Liver (tissue), 9 donors: ENCODE measurements around the gene CLCN7. TPM values are rescaled to one million over a fixed set of nuclear protein-coding genes. Genes with fewer than 3 reads are reported as not detected.

Experiments
- DNase-seq: peaks from one replicate; pipeline ENCODE4 v3.0.0-alpha.2; 2017; ENCODE audit warnings: low spot score
- H3K27ac ChIP-seq, 2 donors: one replicate each; pipeline ENCODE4 v1.7.0; 2013; ENCODE audit warnings: inconsistent platforms in 2 of 2, low read length in 2 of 2, control low read depth in 1 of 2, low read depth in 1 of 2, mild to moderate bottlenecking in 1 of 2
- H3K27me3 ChIP-seq, 4 donors: one replicate each; pipeline versions ENCODE4 v1.6.1 to v1.7.0; 2013; ENCODE audit warnings: low read length in 3 of 4, inconsistent platforms in 1 of 4, mild to moderate bottlenecking in 1 of 4, moderate library complexity in 1 of 4; ENCODE audit not compliant: control insufficient read depth in 4 of 4, insufficient read depth in 4 of 4
- H3K36me3 ChIP-seq, 4 donors: one replicate each; pipeline versions ENCODE4 v1.6.1 to v1.7.0; 2013; ENCODE audit warnings: low read length in 3 of 4, mild to moderate bottlenecking in 3 of 4, low read depth in 1 of 4, moderate library complexity in 1 of 4; ENCODE audit not compliant: control insufficient read depth in 4 of 4, insufficient read depth in 3 of 4
- H3K4me1 ChIP-seq, 4 donors: one replicate each; pipeline versions ENCODE4 v1.6.1 to v1.7.0; 2013; ENCODE audit warnings: low read length in 3 of 4, mild to moderate bottlenecking in 3 of 4, moderate library complexity in 1 of 4; ENCODE audit not compliant: control insufficient read depth in 4 of 4, insufficient read depth in 4 of 4
- H3K4me3 ChIP-seq, 3 donors: one replicate each; pipeline versions ENCODE4 v1.6.1 to v1.7.0; 2013; ENCODE audit warnings: low read length in 3 of 3, control low read depth in 1 of 3, low read depth in 1 of 3, mild to moderate bottlenecking in 1 of 3
- H3K9ac ChIP-seq, 2 donors: one replicate each; pipeline ENCODE4 v1.7.0; 2013; ENCODE audit warnings: low read length in 2 of 2, mild to moderate bottlenecking in 2 of 2, moderate library complexity in 2 of 2, control low read depth in 1 of 2, low read depth in 1 of 2
- H3K9me3 ChIP-seq, 4 donors: one replicate each; pipeline versions ENCODE4 v1.6.1 to v1.7.0; 2013; ENCODE audit warnings: low read length in 3 of 4; ENCODE audit not compliant: control insufficient read depth in 4 of 4
- FOXA1 ChIP-seq: IDR thresholded peaks from 2 replicates; pipeline ENCODE4 v1.6.1; 2016; ENCODE audit warnings: antibody characterized with exemption
- FOXA2 ChIP-seq: IDR thresholded peaks from 2 replicates; pipeline ENCODE4 v1.6.1; 2016; ENCODE audit warnings: antibody characterized with exemption
- GABPA ChIP-seq, 2 donors: IDR thresholded peaks in 1 of 2; conservative IDR thresholded peaks in 1 of 2; 2 replicates each; pipeline ENCODE4 v1.6.1; 2016; ENCODE audit warnings: antibody characterized with exemption in 2 of 2, mild to moderate bottlenecking in 1 of 2, moderate library complexity in 1 of 2
- HNF4A ChIP-seq, 2 donors: conservative IDR thresholded peaks; 2 replicates each; pipeline ENCODE4 v1.6.1; 2016; ENCODE audit warnings: antibody characterized with exemption in 2 of 2, mild to moderate bottlenecking in 2 of 2
- HNF4G ChIP-seq: IDR thresholded peaks from 2 replicates; pipeline ENCODE4 v1.6.1; 2016; ENCODE audit warnings: antibody characterized with exemption
- JUND ChIP-seq, 2 donors: IDR thresholded peaks; 2 replicates each; pipeline ENCODE4 v1.6.1; 2016; ENCODE audit warnings: antibody characterized with exemption in 2 of 2
- NR2F2 ChIP-seq: IDR thresholded peaks from 2 replicates; pipeline ENCODE4 v1.6.1; 2016; ENCODE audit warnings: antibody characterized with exemption
- RAD21 ChIP-seq, 2 donors: IDR thresholded peaks; 2 replicates each; pipeline ENCODE4 v1.6.1; 2016; ENCODE audit warnings: antibody characterized with exemption in 2 of 2, mild to moderate bottlenecking in 2 of 2
- REST ChIP-seq: IDR thresholded peaks from 2 replicates; pipeline ENCODE4 v1.6.1; 2016; ENCODE audit warnings: antibody characterized with exemption, mild to moderate bottlenecking
- RXRA ChIP-seq, 2 donors: IDR thresholded peaks; 2 replicates each; pipeline ENCODE4 v1.6.1; 2017 to 2018; ENCODE audit warnings: antibody characterized with exemption in 2 of 2, mild to moderate bottlenecking in 1 of 2
- SP1 ChIP-seq: IDR thresholded peaks from 2 replicates; pipeline ENCODE4 v1.6.1; 2018; ENCODE audit warnings: antibody characterized with exemption, mild to moderate bottlenecking
- WGBS: extraction: QIAGEN DNeasy Blood & Tissue Kit; methylation state at CpG from one replicate; pipeline ENCODE4 v1.1.7; 2013; 5-methylcytosine and 5-hydroxymethylcytosine counted together
- polyA plus RNA-seq, 2 donors: library from polyadenylated mRNA; stranded (reverse) in 1 of 2; unstranded in 1 of 2; fragments of 200-250 nt in 1 of 2; fragments of >200 nt in 1 of 2; fragmentation: Nextera tagmentation in 1 of 2; extraction: Ambion mirVana in 1 of 2; gene quantifications; one replicate each; pipeline versions ENCODE4 v1.2.1 to v1.2.3, GENCODE V29; 2013 to 2015
- total RNA-seq, 2 donors: library from RNA; depleted of rRNA; stranded (reverse); fragments of >200 nt; gene quantifications; one replicate each; pipeline ENCODE4 v1.2.3, GENCODE V29; 2014
- TF ChIP-seq, protein P1 (sequence below): IDR thresholded peaks from 2 replicates; pipeline ENCODE4 v1.6.1; 2016; ENCODE audit warnings: antibody characterized with exemption
- donor health status: healthy.
- donor health status: healthy.
- donor health status: healthy.
- donor health status: healthy.
- donor health status: healthy.

The CLCN7 gene
- total and polyA plus RNA-seq, 4 donors = 13.9 to 36.2 (median 30.2) TPM

GRCh38 chr16:1433756-1434155, 41.1 kb downstream of the CLCN7 start:
- Histone ChIP-seq H3K4me3 (no peak overlapping the region), H3K27me3 (no peaks in the 10 kb centered on the region), H3K27ac (no peak overlapping the region), H3K36me3 (no peaks in the 10 kb centered on the region), H3K9ac (no peak overlapping the region), H3K4me1 (peaks cover 5 to 14% (median 9%) of the 10 kb centered on the region in 4 donors), H3K9me3 (no peaks in the 10 kb centered on the region)
- no peak for DNase-seq
- TF ChIP-seq JUND (IDR thresholded peaks at IDR 0.05) (no peak), HNF4A (conservative IDR thresholded peaks at IDR 0.05) (no peak)
- 76% methylated on average over 22 of the region's 22 CpGs for WGBS

DNA sequence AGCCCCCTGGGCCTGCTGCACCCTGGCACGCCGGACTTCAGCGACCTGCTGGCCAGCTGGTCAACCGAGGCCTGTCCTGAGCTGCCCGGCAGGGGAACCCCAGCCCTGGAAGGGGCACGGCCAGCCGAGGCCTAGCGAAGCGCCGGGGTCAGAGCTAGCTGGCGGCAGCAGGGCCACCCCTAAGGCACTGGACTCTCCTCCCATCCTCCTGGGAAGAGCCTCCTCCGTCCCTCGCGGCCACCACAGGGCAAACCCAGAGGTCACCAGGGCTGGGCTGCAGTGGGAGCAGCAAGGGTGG, 41.6 kb downstream of the CLCN7 start:
- Histone ChIP-seq H3K36me3 (no peaks in the 10 kb centered on the region), H3K4me1 (peaks cover 5 to 14% (median 9%) of the 10 kb centered on the region in 4 donors), H3K4me3 (no peak overlapping the region), H3K27ac (no peak overlapping the region), H3K9me3 (no peaks in the 10 kb centered on the region), H3K27me3 (no peaks in the 10 kb centered on the region), H3K9ac (no peak overlapping the region)
- DNase-seq = no peak
- TF ChIP-seq NR2F2 = no peak
- TF ChIP-seq HNF4G = no peak
- no peak for TF ChIP-seq REST
- WGBS = 88% methylated on average over 14 of the region's 14 CpGs

DNA sequence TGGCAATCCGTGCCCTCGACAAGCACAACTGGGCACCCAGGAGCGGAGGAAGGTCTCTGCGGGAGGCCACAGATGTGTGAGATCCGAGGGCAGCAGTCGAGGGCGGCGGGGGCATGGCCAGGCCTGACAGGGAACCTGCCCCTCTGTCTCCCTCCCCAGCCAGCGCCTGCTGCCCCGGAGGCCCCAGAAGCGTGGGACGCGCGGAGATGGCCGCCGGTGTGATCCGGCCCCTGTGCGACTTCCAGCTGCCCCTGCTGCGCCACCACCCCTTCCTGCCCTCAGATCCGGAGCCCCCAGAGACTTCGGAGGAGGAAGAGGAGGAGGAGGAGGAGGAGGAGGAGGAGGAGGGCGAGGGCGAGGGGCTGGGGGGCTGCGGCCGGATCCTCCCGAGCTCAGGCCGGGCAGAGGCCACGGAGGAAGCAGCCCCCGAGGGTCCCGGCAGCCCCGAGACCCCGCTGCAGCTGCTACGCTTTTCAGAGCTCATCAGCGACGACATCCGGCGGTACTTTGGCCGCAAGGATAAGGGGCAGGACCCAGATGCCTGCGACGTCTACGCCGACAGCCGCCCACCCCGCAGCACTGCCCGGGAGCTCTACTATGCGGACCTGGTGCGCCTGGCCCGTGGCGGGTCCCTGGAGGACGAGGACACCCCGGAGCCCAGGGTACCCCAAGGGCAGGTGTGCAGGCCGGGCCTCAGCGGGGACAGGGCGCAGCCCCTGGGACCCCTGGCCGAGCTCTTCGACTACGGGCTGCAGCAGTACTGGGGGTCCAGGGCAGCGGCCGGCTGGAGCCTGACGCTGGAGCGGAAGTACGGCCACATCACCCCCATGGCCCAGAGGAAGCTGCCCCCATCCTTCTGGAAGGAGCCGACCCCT, 42.2 kb downstream of the CLCN7 start:
- TF ChIP-seq SP1 = no peak
- TF ChIP-seq NR2F2 = no peak
- no peak for TF ChIP-seq REST
- no peak for TF ChIP-seq RXRA (IDR thresholded peaks at IDR 0.05)
- TF ChIP-seq FOXA2 = no peak
- no peak for TF ChIP-seq FOXA1
- TF ChIP-seq HNF4A (conservative IDR thresholded peaks at IDR 0.05) = no peak
- no peak for TF ChIP-seq GABPA (IDR thresholded peaks at IDR 0.05 in 1 of 2, conservative IDR thresholded peaks at IDR 0.05 in 1 of 2)
- no peak for TF ChIP-seq RAD21 (IDR thresholded peaks at IDR 0.05)
- TF ChIP-seq, protein P1, sequence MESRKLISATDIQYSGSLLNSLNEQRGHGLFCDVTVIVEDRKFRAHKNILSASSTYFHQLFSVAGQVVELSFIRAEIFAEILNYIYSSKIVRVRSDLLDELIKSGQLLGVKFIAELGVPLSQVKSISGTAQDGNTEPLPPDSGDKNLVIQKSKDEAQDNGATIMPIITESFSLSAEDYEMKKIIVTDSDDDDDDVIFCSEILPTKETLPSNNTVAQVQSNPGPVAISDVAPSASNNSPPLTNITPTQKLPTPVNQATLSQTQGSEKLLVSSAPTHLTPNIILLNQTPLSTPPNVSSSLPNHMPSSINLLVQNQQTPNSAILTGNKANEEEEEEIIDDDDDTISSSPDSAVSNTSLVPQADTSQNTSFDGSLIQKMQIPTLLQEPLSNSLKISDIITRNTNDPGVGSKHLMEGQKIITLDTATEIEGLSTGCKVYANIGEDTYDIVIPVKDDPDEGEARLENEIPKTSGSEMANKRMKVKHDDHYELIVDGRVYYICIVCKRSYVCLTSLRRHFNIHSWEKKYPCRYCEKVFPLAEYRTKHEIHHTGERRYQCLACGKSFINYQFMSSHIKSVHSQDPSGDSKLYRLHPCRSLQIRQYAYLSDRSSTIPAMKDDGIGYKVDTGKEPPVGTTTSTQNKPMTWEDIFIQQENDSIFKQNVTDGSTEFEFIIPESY = no peak
- no peaks in the 10 kb centered on the region for H3K9me3 ChIP-seq
- H3K36me3 ChIP-seq = no peaks in the 10 kb centered on the region
- no peak overlapping the region for H3K27ac ChIP-seq
- H3K4me3 ChIP-seq = no peak overlapping the region
- WGBS = 90% methylated on average over 63 of the region's 63 CpGs
- H3K27me3 ChIP-seq = no peaks in the 10 kb centered on the region
- no peak for DNase-seq
- H3K9ac ChIP-seq = no peak overlapping the region
- peaks cover 5 to 14% (median 9%) of the 10 kb centered on the region in 4 donors for H3K4me1 ChIP-seq
